HT1080 (cell line): ENCODE data around the gene RASA3. TPM values are rescaled to one million over a fixed set of nuclear protein-coding genes. Genes with fewer than 3 reads are reported as not detected.

ENCODE experiments used
- DNase-seq: peaks from one replicate; pipeline ENCODE4 v3.0.0-alpha.2; 2015; ENCODE audit warnings: low read depth
- total RNA-seq: library from RNA; depleted of rRNA; stranded (reverse); fragments of >200 nt; shearing (Covaris generic); gene quantifications from 2 replicates; pipeline ENCODE4 v1.2.3, GENCODE V29; 2014; rRNA removed

The RASA3 gene
- total RNA-seq, 1 experiment from 2014 or later, result 41.7 TPM

DNA sequence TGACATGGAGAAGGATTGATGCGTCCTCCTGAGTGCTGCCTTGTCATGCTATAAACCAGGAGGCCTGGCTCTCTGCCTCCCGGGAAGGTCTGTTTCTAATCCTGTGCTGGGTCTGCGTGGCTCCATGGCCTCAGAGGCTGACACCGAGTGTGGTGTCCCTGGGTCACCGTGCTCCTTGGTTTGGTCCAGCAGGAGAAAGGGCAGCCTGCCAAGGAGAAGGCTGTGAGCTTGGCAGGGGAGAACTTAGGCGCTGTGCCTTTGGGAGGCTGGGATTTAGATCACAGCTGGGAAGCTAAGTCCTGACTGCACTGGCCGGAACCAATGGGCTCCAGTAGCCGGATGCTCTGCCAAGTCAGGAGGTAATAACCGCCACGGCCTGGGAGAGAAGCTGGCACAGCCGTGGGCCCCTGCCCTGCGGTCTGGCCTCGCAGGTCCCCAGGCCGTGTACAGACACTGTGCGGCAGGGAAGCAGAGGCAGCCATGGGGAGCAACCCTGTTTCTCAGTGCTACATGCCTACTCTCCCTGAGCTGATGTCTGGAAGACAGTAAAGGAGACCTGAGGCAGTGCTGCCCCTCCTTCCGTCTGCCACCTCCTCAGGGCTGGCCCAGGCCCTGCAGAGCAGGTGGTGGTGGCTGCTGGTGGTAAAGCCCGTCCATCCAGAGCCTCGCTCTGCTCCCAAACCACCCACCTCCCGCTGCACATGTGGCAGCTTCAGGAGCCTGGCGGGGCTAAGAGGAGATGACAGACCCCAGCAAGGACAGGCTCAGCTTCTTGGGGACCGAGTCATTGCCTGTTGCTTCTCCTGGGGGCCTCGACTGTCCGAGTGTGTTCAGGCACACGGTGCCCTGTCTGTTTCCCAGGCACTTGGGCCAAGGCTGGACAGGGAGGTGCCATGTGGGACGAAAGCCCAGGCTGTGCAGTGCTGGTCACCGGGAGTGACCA lies 203.5 kb downstream of the RASA3 start:
- DNase-seq, result no peak

Other genes with a start within 250 kb of the RASA3 start
- gene C13orf46, start 158.5 kb downstream of the RASA3 start, total RNA-seq, result 0.03 and 0.23 TPM in 2 replicates
- not detected in 2 replicates for gene CFAP97D2, start 46.6 kb upstream of the RASA3 start, total RNA-seq
- 36.7 and 57.6 TPM in 2 replicates for gene CDC16, start 102.3 kb upstream of the RASA3 start, total RNA-seq
- 23.6 and 33.3 TPM in 2 replicates for gene UPF3A, start 149.0 kb upstream of the RASA3 start, total RNA-seq
- 25.4 and 26.3 TPM in 2 replicates for gene CHAMP1, start 181.9 kb upstream of the RASA3 start, total RNA-seq